ENCODE measurements around the gene SUGCT. TPM values are rescaled to one million over a fixed set of nuclear protein-coding genes. Genes with fewer than 3 reads are reported as not detected.

Gene SUGCT
- total and polyA plus RNA-seq, 2 of the 13 experiments (the other 11 are each of a cell fraction or from before 2014, with no cell fraction given), result 10.1 to 22.2 TPM

DNA sequence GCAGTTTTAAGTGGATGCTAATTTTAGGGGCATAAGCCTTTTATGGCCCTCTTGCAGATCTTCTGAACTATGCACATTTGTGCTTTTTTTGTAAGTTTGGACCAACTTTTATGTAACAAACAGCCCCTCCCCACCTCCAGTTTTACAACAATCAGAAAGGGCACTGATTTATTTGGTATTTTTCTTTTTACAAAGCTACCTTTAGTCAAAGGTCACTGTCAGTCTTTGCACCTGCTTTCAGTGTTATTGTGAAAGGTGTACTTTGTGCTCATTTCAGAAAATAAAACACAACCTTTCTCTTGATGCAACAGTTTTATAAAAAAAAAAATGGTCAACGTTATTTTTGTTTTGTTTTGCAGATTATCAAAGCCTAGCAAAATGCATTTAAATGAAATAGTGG lies 39.6 kb upstream of the SUGCT start (continued):
- TF ChIP-seq, protein P1, sequence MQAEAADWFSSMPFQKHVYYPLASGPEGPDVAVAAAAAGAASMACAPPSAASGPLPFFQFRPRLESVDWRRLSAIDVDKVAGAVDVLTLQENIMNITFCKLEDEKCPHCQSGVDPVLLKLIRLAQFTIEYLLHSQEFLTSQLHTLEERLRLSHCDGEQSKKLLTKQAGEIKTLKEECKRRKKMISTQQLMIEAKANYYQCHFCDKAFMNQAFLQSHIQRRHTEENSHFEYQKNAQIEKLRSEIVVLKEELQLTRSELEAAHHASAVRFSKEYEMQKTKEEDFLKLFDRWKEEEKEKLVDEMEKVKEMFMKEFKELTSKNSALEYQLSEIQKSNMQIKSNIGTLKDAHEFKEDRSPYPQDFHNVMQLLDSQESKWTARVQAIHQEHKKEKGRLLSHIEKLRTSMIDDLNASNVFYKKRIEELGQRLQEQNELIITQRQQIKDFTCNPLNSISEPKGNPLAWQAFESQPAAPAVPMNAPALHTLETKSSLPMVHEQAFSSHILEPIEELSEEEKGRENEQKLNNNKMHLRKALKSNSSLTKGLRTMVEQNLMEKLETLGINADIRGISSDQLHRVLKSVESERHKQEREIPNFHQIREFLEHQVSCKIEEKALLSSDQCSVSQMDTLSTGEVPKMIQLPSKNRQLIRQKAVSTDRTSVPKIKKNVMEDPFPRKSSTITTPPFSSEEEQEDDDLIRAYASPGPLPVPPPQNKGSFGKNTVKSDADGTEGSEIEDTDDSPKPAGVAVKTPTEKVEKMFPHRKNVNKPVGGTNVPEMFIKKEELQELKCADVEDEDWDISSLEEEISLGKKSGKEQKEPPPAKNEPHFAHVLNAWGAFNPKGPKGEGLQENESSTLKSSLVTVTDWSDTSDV (CRISPR knock-in tag; IDR thresholded peaks at IDR 0.05), result no peak
- TF ChIP-seq NR2F2 (IDR thresholded peaks at IDR 0.05; ENCODE audit: borderline replicate concordance, low read depth) (peak; percentile 67), EZH2 (conservative IDR thresholded peaks at IDR 0.05; ENCODE audit: low read depth, low read length) (no peak), HNF4A (CRISPR knock-in tag; IDR thresholded peaks at IDR 0.05) (peak; percentile 83), KDM5A (IDR thresholded peaks at IDR 0.05; ENCODE audit: borderline replicate concordance, low read length) (peak; percentile 21; the same call in 1 of the 2 replicates), REST (IDR thresholded peaks at IDR 0.05; ENCODE audit: borderline replicate concordance in 1 of 2, low read depth in 1 of 2, low read length in 2 of 2) (no peak), ZNF749 (CRISPR knock-in tag; IDR thresholded peaks at IDR 0.05; ENCODE audit: borderline replicate concordance) (no peak), SOX6 (IDR thresholded peaks at IDR 0.05) (no peak), SOX6 (CRISPR knock-in tag; IDR thresholded peaks at IDR 0.05) (peak; percentile 94), LCORL (IDR thresholded peaks at IDR 0.05) (no peak), LCORL (CRISPR knock-in tag; IDR thresholded peaks at IDR 0.05) (0 out of 2 replicates have a peak, but pooled peaks have one; percentile 35), BCL6 (CRISPR knock-in tag; IDR thresholded peaks at IDR 0.05) (peak; percentile 36; the same call in 1 of the 2 replicates), NR2F1 (CRISPR knock-in tag; IDR thresholded peaks at IDR 0.05) (0 out of 4 replicates have a peak, but pooled peaks of 1 of the 2 experiments have one; percentile 26), NFE2 (CRISPR knock-in tag; IDR thresholded peaks at IDR 0.05) (no peak), SRSF1 (optimal IDR thresholded peaks at IDR 0.05; ENCODE audit: low read depth, low read length) (no peak), ZNF891 (CRISPR knock-in tag; IDR thresholded peaks at IDR 0.05) (no peak), ZNF530 (CRISPR knock-in tag; IDR thresholded peaks at IDR 0.05; ENCODE audit: low read depth) (no peak), BHLHE40 (IDR thresholded peaks at IDR 0.05; ENCODE audit: low read length) (no peak), ZNF775 (CRISPR knock-in tag; IDR thresholded peaks at IDR 0.05; ENCODE audit: borderline replicate concordance) (no peak), ISL2 (CRISPR knock-in tag; IDR thresholded peaks at IDR 0.05) (peak; percentile 74), PITX1 (CRISPR knock-in tag; IDR thresholded peaks at IDR 0.05) (no peak)
- TF ChIP-seq, protein P2, sequence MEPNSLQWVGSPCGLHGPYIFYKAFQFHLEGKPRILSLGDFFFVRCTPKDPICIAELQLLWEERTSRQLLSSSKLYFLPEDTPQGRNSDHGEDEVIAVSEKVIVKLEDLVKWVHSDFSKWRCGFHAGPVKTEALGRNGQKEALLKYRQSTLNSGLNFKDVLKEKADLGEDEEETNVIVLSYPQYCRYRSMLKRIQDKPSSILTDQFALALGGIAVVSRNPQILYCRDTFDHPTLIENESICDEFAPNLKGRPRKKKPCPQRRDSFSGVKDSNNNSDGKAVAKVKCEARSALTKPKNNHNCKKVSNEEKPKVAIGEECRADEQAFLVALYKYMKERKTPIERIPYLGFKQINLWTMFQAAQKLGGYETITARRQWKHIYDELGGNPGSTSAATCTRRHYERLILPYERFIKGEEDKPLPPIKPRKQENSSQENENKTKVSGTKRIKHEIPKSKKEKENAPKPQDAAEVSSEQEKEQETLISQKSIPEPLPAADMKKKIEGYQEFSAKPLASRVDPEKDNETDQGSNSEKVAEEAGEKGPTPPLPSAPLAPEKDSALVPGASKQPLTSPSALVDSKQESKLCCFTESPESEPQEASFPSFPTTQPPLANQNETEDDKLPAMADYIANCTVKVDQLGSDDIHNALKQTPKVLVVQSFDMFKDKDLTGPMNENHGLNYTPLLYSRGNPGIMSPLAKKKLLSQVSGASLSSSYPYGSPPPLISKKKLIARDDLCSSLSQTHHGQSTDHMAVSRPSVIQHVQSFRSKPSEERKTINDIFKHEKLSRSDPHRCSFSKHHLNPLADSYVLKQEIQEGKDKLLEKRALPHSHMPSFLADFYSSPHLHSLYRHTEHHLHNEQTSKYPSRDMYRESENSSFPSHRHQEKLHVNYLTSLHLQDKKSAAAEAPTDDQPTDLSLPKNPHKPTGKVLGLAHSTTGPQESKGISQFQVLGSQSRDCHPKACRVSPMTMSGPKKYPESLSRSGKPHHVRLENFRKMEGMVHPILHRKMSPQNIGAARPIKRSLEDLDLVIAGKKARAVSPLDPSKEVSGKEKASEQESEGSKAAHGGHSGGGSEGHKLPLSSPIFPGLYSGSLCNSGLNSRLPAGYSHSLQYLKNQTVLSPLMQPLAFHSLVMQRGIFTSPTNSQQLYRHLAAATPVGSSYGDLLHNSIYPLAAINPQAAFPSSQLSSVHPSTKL (CRISPR knock-in tag; IDR thresholded peaks at IDR 0.05), result peak; percentile 50
